OCI-LY1 (cell line): Measurements from ENCODE around the gene MEIOSIN.

ENCODE experiments used
- EZH2 ChIP-seq: fragments of 200-600 bp; sonication (generic), shearing (Covaris generic); IDR thresholded peaks from 2 replicates; pipeline ENCODE4 v1.8.0; 2017; ENCODE audit warnings: borderline replicate concordance, mixed run types, mild to moderate bottlenecking, antibody characterized with exemption, low read length, moderate library complexity, mixed read lengths
- TF ChIP-seq, protein P1 (sequence below): fragments of 200-600 bp; sonication (generic), shearing (Covaris generic); IDR thresholded peaks from 2 replicates; pipeline ENCODE4 v1.5.1; 2017; ENCODE audit warnings: mild to moderate bottlenecking, antibody characterized with exemption, low read length, moderate library complexity, mixed read lengths

DNA sequence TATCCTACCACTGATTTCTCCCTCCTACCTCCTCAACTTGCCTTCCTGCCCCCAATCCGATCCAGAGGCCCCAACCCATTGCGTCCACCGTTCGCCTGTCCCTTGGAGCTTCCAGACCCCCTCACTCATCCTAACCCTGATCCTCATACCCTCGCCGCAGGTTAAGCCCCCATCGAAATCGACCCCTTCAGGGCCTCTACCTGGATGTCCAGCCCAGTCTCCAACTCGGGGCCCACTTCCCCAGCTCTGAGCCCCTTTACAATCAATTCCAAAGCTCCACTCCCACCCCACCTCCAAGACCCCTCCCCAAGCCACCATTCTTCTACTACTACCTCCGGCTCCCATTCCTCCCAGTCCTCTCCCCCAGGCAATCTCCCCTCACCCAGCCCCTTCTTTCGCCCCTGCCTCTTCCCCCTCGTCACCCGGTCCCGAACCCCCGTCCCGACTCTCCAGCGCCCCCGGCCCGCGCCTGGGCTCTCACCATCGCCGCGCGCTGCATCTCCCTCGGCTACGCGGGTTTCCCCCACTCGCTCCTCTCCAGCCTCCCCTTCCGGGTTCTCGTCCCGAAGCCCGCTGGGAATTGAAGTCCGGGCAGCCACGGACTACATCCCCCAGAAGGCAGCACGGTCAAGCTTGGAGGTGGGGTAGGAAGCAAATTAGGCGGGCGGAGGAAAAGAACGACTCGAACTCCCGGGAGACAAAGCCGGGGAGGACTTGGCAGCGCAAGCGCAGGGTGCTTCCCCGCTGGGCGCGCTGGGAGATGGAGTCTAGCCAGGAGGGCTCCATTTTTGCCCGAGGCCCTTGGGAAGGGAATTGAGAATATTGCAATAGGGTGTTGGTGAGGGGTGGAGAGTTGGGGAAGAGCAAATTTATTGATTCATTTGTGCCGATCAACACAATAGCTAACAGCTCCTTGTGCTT, 2.6 kb upstream of the MEIOSIN start, which contains the start of gene FBXO46:
- TF ChIP-seq, protein P1, sequence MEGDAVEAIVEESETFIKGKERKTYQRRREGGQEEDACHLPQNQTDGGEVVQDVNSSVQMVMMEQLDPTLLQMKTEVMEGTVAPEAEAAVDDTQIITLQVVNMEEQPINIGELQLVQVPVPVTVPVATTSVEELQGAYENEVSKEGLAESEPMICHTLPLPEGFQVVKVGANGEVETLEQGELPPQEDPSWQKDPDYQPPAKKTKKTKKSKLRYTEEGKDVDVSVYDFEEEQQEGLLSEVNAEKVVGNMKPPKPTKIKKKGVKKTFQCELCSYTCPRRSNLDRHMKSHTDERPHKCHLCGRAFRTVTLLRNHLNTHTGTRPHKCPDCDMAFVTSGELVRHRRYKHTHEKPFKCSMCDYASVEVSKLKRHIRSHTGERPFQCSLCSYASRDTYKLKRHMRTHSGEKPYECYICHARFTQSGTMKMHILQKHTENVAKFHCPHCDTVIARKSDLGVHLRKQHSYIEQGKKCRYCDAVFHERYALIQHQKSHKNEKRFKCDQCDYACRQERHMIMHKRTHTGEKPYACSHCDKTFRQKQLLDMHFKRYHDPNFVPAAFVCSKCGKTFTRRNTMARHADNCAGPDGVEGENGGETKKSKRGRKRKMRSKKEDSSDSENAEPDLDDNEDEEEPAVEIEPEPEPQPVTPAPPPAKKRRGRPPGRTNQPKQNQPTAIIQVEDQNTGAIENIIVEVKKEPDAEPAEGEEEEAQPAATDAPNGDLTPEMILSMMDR = peak; percentile 34; the same call in 1 of the 2 replicates
- no peak for TF ChIP-seq EZH2
